ENCODE measurements around the gene MAGI1.

DNA sequence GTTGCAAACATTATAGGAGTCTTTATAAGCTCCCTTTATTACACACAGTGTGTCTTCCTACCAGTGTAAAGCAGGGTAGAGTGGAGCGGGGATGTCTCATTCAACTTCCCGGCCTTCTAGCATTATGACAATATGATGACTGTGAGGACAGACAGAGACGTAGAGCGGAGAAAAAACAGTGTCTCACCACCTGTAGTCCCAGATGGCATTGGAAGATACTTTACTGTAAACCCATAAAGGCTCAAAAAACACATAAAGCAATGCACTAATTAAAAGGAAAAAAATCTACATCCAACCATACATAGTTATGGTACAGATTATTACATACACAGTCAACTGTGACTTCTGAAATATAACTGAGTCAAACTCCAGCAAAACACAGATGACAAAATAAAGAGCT, 383.7 kb downstream of the MAGI1 start:
- TF ChIP-seq ZNF384 (IDR thresholded peaks at IDR 0.05) (no peak), FOXK2 (IDR thresholded peaks at IDR 0.05) (no peak), SUZ12 (IDR thresholded peaks at IDR 0.05) (no peak), HDGF (IDR thresholded peaks at IDR 0.05; ENCODE audit: borderline replicate concordance) (no peak), FOXM1 (IDR thresholded peaks at IDR 0.05; ENCODE audit: borderline replicate concordance) (no peak), FOXA1 (IDR thresholded peaks at IDR 0.05) (no peak), ELF4 (IDR thresholded peaks at IDR 0.05) (no peak), TARDBP (IDR thresholded peaks at IDR 0.05) (no peak)

Measured in HEK293T (cell line).